Measurements from ENCODE around the gene RPS27A.
A peak's percentile ranks its signal among the peaks of the same experiment; 100 is the strongest.
"Not testable (repeated sequence)": the region's sequence is repeated elsewhere in the genome, so short reads cannot be mapped to it uniquely, and the experiment has no call there.

Gene RPS27A

GRCh38 chr2:55232084-55232862, at the start of gene RPS27A, which contains the start of gene CLHC1:
RPS27A (plus strand) TSS chr2:55232688; CDS start chr2:55232825, 137 bp downstream.
CLHC1 (minus strand) TSS chr2:55232293; CDS start chr2:55222411, 9,882 bp downstream.
- H3K4me3 ChIP-seq (ENCODE audit: low read depth, low read length): peak within 1 kb of the TSS; percentile 99
- no peak for TF ChIP-seq CTCF (IDR thresholded peaks at IDR 0.05; ENCODE audit: low read depth, low read length)
- TF ChIP-seq, protein P1, sequence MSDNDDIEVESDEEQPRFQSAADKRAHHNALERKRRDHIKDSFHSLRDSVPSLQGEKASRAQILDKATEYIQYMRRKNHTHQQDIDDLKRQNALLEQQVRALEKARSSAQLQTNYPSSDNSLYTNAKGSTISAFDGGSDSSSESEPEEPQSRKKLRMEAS (IDR thresholded peaks at IDR 0.05; ENCODE audit: low read depth, low read length): peak; percentile 83
- peak; percentile 92 for TF ChIP-seq POLR2A (IDR thresholded peaks at IDR 0.05; ENCODE audit: extremely low read depth, insufficient read length)
- peak; percentile 88 for TF ChIP-seq MYC (IDR thresholded peaks at IDR 0.05; ENCODE audit: low read depth, low read length)
- DNase-seq (ENCODE audit: low read depth): peak; percentile 93

- not testable (repeated sequence) for DNase-seq (ENCODE audit: low read depth); H3K4me3 ChIP-seq (ENCODE audit: low read depth, low read length)
These were observed 45.7 kb upstream of the RPS27A start for GRCh38 chr2:55186837-55187236.

DNA sequence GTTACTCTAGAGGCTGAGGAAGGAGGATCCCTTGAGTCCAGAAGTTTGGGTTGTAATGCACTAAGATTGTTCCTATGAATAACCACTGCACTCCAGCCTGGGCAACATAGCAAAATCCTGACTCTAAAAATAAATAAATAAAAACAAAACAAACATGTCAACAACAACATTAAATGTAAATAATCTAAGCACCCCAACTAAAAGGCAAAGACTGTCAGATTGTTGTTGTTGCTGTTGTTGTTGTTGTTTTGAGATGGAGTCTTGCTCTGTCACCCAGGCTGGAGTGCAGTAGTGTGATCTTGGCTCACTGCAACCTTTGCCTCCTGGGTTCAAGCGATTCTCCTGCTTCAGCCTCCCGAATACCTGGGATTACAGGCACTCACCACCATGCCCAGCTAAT, 40.6 kb upstream of the RPS27A start:
- DNase-seq (ENCODE audit: low read depth); H3K4me3 ChIP-seq (ENCODE audit: low read depth, low read length): not testable (repeated sequence)

DNA sequence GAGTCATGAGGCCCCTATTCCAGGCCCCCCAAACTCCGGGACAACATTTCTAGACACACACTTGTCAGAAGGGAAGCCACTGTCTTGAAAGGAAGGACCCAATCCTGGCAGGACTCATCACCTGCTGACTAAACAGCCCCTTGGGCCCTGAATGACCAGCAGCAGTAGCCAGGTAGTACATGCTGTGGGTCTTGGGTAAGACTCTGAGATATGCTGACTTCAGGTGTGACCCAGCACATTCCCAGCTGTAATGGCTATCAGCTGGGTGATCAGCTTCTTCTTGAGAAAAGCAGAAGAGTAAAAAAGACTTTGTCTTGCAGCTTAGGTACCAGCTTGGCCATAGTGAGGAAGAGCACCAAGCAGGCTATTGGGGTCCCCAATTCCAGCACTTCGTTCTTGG, 36.0 kb upstream of the RPS27A start:
- H3K4me3 ChIP-seq (ENCODE audit: low read depth, low read length): no peak overlapping the region
- TF ChIP-seq CTCF (IDR thresholded peaks at IDR 0.05; ENCODE audit: low read depth, low read length): no peak
- TF ChIP-seq POLR2A (IDR thresholded peaks at IDR 0.05; ENCODE audit: extremely low read depth, insufficient read length): no peak
- no peak for TF ChIP-seq MYC (IDR thresholded peaks at IDR 0.05; ENCODE audit: low read depth, low read length)
- TF ChIP-seq, protein P1 (IDR thresholded peaks at IDR 0.05; ENCODE audit: low read depth, low read length): no peak
- DNase-seq (ENCODE audit: low read depth): no peak

- DNase-seq (ENCODE audit: low read depth): no peak
- TF ChIP-seq, protein P1 (IDR thresholded peaks at IDR 0.05; ENCODE audit: low read depth, low read length): no peak
- no peak for TF ChIP-seq POLR2A (IDR thresholded peaks at IDR 0.05; ENCODE audit: extremely low read depth, insufficient read length)
- no peak for TF ChIP-seq CTCF (IDR thresholded peaks at IDR 0.05; ENCODE audit: low read depth, low read length)
- TF ChIP-seq MYC (IDR thresholded peaks at IDR 0.05; ENCODE audit: low read depth, low read length): no peak
- H3K4me3 ChIP-seq (ENCODE audit: low read depth, low read length): no peak overlapping the region
These were observed 32.1 kb upstream of the RPS27A start for GRCh38 chr2:55200416-55200815.

DNA sequence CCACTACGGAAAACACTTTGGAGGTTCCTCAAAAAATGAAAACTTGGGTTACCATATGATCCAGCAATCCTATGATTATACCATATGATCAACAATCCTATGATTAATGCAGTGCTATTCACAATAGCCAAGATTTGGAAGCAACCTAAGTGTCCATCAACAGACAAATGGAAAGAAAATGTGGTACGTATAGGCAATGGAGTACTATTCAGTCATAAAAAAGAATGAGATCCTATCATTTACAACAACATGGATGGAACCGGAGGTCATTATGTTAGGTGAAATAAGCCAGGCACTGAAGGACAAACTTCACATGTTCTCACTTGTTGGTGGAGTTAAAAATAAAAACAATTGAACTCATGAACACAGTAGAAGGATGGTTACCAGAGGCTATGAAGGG, 28.0 kb upstream of the RPS27A start:
- no peak for DNase-seq (ENCODE audit: low read depth)
- no peak overlapping the region for H3K4me3 ChIP-seq (ENCODE audit: low read depth, low read length)
- TF ChIP-seq POLR2A (IDR thresholded peaks at IDR 0.05; ENCODE audit: extremely low read depth, insufficient read length) (no peak), MYC (IDR thresholded peaks at IDR 0.05; ENCODE audit: low read depth, low read length) (no peak), CTCF (IDR thresholded peaks at IDR 0.05; ENCODE audit: low read depth, low read length) (no peak)
- TF ChIP-seq, protein P1 (IDR thresholded peaks at IDR 0.05; ENCODE audit: low read depth, low read length): no peak

GRCh38 chr2:55204950-55205349, 27.5 kb upstream of the RPS27A start:
- TF ChIP-seq, protein P1 (IDR thresholded peaks at IDR 0.05; ENCODE audit: low read depth, low read length): no peak
- TF ChIP-seq POLR2A (IDR thresholded peaks at IDR 0.05; ENCODE audit: extremely low read depth, insufficient read length): no peak
- TF ChIP-seq CTCF (IDR thresholded peaks at IDR 0.05; ENCODE audit: low read depth, low read length): no peak
- TF ChIP-seq MYC (IDR thresholded peaks at IDR 0.05; ENCODE audit: low read depth, low read length): no peak
- H3K4me3 ChIP-seq (ENCODE audit: low read depth, low read length): no peak overlapping the region
- DNase-seq (ENCODE audit: low read depth): no peak

Measured in NB4 (cell line).